Smooth muscle cell (in vitro differentiated cells): Measurements from ENCODE around the gene RPS19. TPM values are rescaled to one million over a fixed set of nuclear protein-coding genes. Genes with fewer than 3 reads are reported as not detected.

ENCODE experiments used
- DNase-seq: peaks from one replicate; lab custom pipeline; 2025; ENCODE audit not compliant: unreplicated experiment; lab: John Stamatoyannopoulos, UW
- H2AFZ ChIP-seq: fragments of 200-600 bp; sonication (generic); 2 replicates; pipeline ENCODE4 v1.6.0; 2016; ENCODE audit warnings: antibody characterized with exemption, low read depth, mild to moderate bottlenecking
- H3F3A ChIP-seq: fragments of 200-600 bp; sonication (generic); 2 replicates; pipeline ENCODE4 v1.6.0; 2017; ENCODE audit warnings: antibody characterized with exemption, low read depth
- H3K27ac ChIP-seq: fragments of 200-600 bp; sonication (generic); 2 replicates; pipeline ENCODE4 v1.5.1; 2016; ENCODE audit warnings: low read depth, mild to moderate bottlenecking
- H3K27me3 ChIP-seq: fragments of 200-600 bp; sonication (generic); 2 replicates; pipeline ENCODE4 v1.6.1; 2016; ENCODE audit warnings: low read depth, mild to moderate bottlenecking
- H3K36me3 ChIP-seq: fragments of 200-600 bp; sonication (generic); 2 replicates; pipeline ENCODE4 v1.5.1; 2016; ENCODE audit warnings: low read depth
- H3K4me1 ChIP-seq: fragments of 200-600 bp; sonication (generic); 2 replicates; pipeline ENCODE4 v1.5.1; 2016; ENCODE audit warnings: low read depth
- H3K4me2 ChIP-seq: fragments of 200-600 bp; sonication (generic); 2 replicates; pipeline ENCODE4 v1.6.0; 2016; ENCODE audit warnings: mild to moderate bottlenecking
- H3K4me3 ChIP-seq: fragments of 200-600 bp; sonication (generic); 2 replicates; pipeline ENCODE4 v1.5.1; 2016; ENCODE audit warnings: mild to moderate bottlenecking
- H3K79me2 ChIP-seq: fragments of 200-600 bp; sonication (generic); 2 replicates; pipeline ENCODE4 v1.6.0; 2016; ENCODE audit warnings: low read depth, mild to moderate bottlenecking
- H3K9ac ChIP-seq: fragments of 200-600 bp; sonication (generic); 2 replicates; pipeline ENCODE4 v1.6.0; 2016; ENCODE audit warnings: low read depth
- H3K9me3 ChIP-seq: fragments of 200-600 bp; sonication (generic); replicated peaks from 2 replicates; pipeline ENCODE4 v1.5.1; 2016; ENCODE audit warnings: low read depth
- H4K20me1 ChIP-seq: fragments of 200-600 bp; sonication (generic); 2 replicates; pipeline ENCODE4 v1.6.0; 2016; ENCODE audit warnings: low read depth
- WGBS: methylation state at CpG from one replicate; pipeline ENCODE4 v1.1.7; 2016; ENCODE audit warnings: low lambda C conversion rate; 5-methylcytosine and 5-hydroxymethylcytosine counted together
- polyA plus RNA-seq: library from polyadenylated mRNA; unstranded; fragments of >200 nt; fragmentation: Nextera tagmentation; extraction: Ambion mirVana; gene quantifications from 2 replicates; pipeline ENCODE4 v1.2.1, GENCODE V29; 2016
- total RNA-seq: library from RNA; depleted of rRNA; stranded (reverse); fragments of >200 nt; gene quantifications from 2 replicates; pipeline ENCODE4 v1.2.3, GENCODE V29; 2014
- TF ChIP-seq, protein P1 (sequence below): fragments of 200-600 bp; sonication (generic); IDR thresholded peaks from 2 replicates; pipeline ENCODE4 v1.5.1; 2017; ENCODE audit warnings: borderline replicate concordance, mild to moderate bottlenecking, antibody characterized with exemption; ENCODE audit not compliant: insufficient read depth, poor library complexity, severe bottlenecking

RPS19 gene
- total and polyA plus RNA-seq, 2 experiments from 2014 or later: 1,345 to 2,105 TPM

DNA sequence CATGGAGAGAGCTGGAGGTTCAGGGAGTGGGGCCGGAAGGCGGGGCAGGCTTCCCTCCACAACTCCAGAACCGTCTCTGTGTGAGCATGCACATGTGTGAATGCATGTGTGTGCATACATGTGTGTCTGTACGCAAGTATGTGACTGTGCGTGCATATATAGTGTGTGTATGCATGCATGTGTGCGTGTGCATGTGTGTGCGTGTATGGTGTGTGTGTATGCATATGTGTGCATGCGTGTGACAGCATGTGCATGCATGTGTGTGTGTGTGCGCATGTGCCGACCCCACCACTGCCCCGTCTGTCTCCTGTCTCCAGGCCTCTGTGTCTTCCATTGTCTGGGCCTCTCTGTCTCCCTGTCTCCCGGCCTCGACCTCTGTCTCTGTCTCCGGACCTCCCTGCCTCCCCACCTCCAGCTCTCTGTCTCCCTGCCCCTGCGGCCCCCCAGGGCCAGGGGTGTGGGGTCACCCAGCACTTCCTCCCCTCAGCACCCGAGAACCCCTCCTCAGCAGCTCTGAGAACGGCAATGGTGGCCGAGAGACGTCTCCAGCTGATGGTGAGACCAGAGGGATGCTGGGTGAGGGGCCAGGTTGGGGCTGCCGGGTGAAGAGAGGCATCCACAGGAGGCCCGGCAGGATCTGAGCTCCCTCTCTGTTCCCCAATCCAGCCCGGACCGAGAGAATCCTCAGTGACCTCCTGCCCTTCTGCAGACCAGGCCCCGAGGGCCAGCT lies 45.4 kb downstream of the RPS19 start:
- TF ChIP-seq, protein P1, sequence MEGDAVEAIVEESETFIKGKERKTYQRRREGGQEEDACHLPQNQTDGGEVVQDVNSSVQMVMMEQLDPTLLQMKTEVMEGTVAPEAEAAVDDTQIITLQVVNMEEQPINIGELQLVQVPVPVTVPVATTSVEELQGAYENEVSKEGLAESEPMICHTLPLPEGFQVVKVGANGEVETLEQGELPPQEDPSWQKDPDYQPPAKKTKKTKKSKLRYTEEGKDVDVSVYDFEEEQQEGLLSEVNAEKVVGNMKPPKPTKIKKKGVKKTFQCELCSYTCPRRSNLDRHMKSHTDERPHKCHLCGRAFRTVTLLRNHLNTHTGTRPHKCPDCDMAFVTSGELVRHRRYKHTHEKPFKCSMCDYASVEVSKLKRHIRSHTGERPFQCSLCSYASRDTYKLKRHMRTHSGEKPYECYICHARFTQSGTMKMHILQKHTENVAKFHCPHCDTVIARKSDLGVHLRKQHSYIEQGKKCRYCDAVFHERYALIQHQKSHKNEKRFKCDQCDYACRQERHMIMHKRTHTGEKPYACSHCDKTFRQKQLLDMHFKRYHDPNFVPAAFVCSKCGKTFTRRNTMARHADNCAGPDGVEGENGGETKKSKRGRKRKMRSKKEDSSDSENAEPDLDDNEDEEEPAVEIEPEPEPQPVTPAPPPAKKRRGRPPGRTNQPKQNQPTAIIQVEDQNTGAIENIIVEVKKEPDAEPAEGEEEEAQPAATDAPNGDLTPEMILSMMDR: no peak
- Histone ChIP-seq H3K27ac (no peak overlapping the region), H3F3A (no peaks in the 10 kb centered on the region), H3K4me2 (no peak overlapping the region), H3K36me3 (no peaks in the 10 kb centered on the region), H3K4me3 (no peak overlapping the region), H4K20me1 (peaks cover 27% of the 10 kb centered on the region), H3K27me3 (peaks cover under 1% of the 10 kb centered on the region), H3K4me1 (no peaks in the 10 kb centered on the region), H3K79me2 (no peaks in the 10 kb centered on the region), H2AFZ (no peak overlapping the region), H3K9ac (no peak overlapping the region), H3K9me3 (no peaks in the 10 kb centered on the region)
- 95% methylated on average over 24 of the region's 24 CpGs for WGBS
- no peak for DNase-seq

DNA sequence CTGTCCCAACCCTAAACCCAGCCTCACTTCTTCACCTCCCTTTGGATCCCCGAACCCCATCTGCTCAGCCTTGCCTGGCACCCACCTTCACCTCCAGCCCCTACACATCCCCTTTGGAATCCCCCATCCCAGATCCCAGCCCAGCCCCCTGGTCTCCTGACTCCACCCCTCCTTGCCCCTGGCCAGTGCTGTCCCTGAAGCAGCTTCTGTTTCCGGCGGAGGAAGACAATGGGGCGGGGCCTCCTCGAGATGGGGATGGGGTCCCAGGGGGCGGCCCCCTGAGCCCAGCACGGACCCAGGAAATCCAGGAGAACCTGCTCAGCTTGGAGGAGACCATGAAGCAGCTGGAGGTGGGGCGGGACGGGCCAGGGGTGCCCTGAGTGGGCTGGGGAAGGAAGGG lies 46.2 kb downstream of the RPS19 start:
- H3K4me3 ChIP-seq: no peak overlapping the region
- H3K4me1 ChIP-seq: no peaks in the 10 kb centered on the region
- peaks cover 31% of the 10 kb centered on the region for H4K20me1 ChIP-seq
- no peaks in the 10 kb centered on the region for H3K36me3 ChIP-seq
- TF ChIP-seq, protein P1: no peak
- no peaks in the 10 kb centered on the region for H3F3A ChIP-seq
- no peak overlapping the region for H3K27ac ChIP-seq
- WGBS: 86% methylated on average over 3 of the region's 9 CpGs
- H3K9me3 ChIP-seq: no peaks in the 10 kb centered on the region
- H2AFZ ChIP-seq: no peak overlapping the region
- DNase-seq: no peak
- H3K27me3 ChIP-seq: peaks cover 9% of the 10 kb centered on the region
- no peaks in the 10 kb centered on the region for H3K79me2 ChIP-seq
- H3K9ac ChIP-seq: no peak overlapping the region
- no peak overlapping the region for H3K4me2 ChIP-seq

DNA sequence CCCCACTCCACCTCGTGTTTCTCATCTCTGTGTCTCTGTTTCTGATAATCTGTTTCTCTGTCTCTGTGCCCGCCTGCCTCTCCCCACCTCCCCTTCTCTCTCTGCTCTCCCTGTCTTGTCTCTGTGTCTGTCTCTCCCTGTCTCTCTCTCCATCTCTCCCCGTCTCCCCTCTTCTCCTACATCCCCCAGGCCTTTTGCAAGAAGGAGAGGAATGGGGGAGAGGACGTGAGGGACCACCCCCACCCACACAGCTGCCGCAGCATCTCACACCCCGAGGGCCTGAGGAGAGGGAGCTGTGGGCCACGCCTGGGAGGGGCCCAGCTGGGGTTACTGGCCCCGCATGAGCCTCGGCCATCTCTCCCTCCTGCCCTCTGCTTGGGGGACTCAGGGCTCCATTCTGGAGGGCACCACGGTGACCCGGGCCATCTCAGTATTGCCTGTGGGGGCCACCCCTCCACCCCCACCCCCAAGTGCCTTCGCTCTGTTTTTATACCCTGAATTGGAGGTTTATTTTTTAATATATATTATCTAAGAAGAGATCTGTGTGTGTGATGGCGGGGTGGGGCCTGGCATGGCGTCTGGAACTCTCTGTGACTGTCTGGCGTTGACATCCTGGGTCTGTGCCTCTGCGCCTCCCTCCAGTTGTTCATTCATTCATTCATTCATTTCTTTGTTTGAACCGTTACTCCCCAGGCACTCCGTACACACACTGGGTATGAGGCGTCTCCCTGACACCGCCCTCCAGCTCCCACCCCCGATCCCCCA lies 47.0 kb downstream of the RPS19 start:
- TF ChIP-seq, protein P1: no peak
- no peak overlapping the region for H2AFZ ChIP-seq

More for the DNA sequence above, 47.0 kb downstream of the RPS19 start:
- Histone ChIP-seq H3F3A (no peaks in the 10 kb centered on the region), H3K4me1 (no peaks in the 10 kb centered on the region), H4K20me1 (peaks cover 33% of the 10 kb centered on the region), H3K9ac (no peak overlapping the region), H3K36me3 (no peaks in the 10 kb centered on the region), H3K4me2 (no peak overlapping the region), H3K79me2 (no peaks in the 10 kb centered on the region), H3K27me3 (peaks cover 17% of the 10 kb centered on the region), H3K4me3 (no peak overlapping the region), H3K9me3 (no peaks in the 10 kb centered on the region), H3K27ac (no peak overlapping the region)
- DNase-seq: no peak
- WGBS: 88% methylated on average over 21 of the region's 21 CpGs
